C4-2B (cell line): ENCODE results near the gene BAG3.

Source experiments
- H3K27ac ChIP-seq: fragments of 450-650 bp; 2 replicates; pipeline ENCODE4 v1.5.1; 2017
- ZFX ChIP-seq: fragments of 450-650 bp; IDR thresholded peaks from 2 replicates; pipeline ENCODE4 v1.6.1; 2017
- TF ChIP-seq, protein P1 (sequence below): fragments of 450-650 bp; conservative IDR thresholded peaks from 2 replicates; pipeline ENCODE4 v1.5.1; 2017; ENCODE audit warnings: mild to moderate bottlenecking

The BAG3 gene

GRCh38 chr10:119630300-119630699 is 20.9 kb upstream of the BAG3 start:
- TF ChIP-seq, protein P1, sequence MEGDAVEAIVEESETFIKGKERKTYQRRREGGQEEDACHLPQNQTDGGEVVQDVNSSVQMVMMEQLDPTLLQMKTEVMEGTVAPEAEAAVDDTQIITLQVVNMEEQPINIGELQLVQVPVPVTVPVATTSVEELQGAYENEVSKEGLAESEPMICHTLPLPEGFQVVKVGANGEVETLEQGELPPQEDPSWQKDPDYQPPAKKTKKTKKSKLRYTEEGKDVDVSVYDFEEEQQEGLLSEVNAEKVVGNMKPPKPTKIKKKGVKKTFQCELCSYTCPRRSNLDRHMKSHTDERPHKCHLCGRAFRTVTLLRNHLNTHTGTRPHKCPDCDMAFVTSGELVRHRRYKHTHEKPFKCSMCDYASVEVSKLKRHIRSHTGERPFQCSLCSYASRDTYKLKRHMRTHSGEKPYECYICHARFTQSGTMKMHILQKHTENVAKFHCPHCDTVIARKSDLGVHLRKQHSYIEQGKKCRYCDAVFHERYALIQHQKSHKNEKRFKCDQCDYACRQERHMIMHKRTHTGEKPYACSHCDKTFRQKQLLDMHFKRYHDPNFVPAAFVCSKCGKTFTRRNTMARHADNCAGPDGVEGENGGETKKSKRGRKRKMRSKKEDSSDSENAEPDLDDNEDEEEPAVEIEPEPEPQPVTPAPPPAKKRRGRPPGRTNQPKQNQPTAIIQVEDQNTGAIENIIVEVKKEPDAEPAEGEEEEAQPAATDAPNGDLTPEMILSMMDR = no peak
- TF ChIP-seq ZFX = no peak

GRCh38 chr10:119633538-119634218 is 17.5 kb upstream of the BAG3 start:
- no peak for TF ChIP-seq ZFX
- TF ChIP-seq, protein P1 = no peak
- no peak overlapping the region for H3K27ac ChIP-seq

More at GRCh38 chr10:119630300-119630699, 20.9 kb upstream of the BAG3 start:
- H3K27ac ChIP-seq = no peak overlapping the region

DNA sequence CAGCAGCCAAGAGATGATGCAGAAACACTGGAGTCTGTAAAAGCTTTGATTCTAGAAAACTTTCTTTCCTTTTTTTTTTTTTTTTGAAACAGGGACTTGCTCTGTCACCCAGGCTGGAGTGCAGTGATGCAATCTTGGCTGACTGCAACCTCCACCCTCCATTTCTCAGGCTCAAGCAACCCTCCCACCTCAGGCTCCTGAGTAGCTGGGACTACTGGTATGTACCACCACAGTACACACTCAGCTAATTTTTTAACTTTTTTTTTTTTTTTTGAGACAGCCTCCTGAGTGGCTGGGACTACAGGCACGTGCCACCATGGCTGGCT is 17.0 kb upstream of the BAG3 start:
- TF ChIP-seq, protein P1 = no peak
- no peak for TF ChIP-seq ZFX

DNA sequence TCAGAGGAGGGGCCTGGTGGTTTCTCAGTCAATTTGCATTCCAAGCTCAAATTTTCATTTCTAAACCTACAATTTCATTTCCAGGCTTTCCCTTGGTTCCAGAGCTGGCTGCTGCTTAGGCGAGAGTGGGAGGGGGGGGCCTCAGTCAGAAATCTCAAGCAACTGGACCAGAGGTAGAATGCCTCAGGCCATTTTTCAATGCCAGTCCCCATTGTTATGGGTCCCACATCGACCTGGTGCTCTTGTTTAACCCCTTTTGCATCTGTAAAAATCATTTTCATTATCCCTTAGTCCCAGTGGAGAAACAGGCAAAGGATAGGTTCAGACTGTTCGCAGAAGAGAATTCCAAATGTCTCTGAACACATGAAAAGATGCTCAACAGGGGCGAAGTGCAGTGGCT is 13.5 kb upstream of the BAG3 start:
- TF ChIP-seq, protein P1 = no peak
- no peak for TF ChIP-seq ZFX
- H3K27ac ChIP-seq = no peak overlapping the region

More for the DNA sequence above, 17.0 kb upstream of the BAG3 start:
- H3K27ac ChIP-seq = no peak overlapping the region

DNA sequence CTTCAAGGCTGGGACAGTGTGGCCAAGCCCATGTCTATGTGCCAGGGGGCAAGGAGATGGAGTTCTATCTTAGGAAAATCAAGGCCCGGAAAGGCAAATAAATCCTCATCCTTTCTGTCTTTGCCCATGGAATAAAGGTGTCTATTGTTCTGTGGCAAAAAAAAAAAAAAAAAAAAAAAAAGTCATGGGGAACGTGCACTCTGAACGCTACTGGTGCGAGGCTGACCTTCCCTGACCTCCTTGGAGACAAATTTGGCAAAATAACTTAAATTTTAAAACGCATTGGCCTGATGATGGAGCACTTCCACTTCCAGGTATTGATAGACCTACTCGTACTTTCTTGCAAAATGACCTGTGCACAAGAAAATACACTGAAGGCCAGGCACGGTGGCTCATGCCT is 12.2 kb upstream of the BAG3 start:
- TF ChIP-seq ZFX = no peak
- TF ChIP-seq, protein P1 = no peak
- H3K27ac ChIP-seq = no peak overlapping the region

GRCh38 chr10:119640384-119640783 is 10.8 kb upstream of the BAG3 start:
- no peak overlapping the region for H3K27ac ChIP-seq
- no peak for TF ChIP-seq ZFX
- TF ChIP-seq, protein P1 = no peak

GRCh38 chr10:119640875-119641526 is 10.2 kb upstream of the BAG3 start:
- H3K27ac ChIP-seq = no peak overlapping the region
- TF ChIP-seq, protein P1 = no peak
- TF ChIP-seq ZFX = no peak
